Measurements from ENCODE around the gene NUMB.
"Not testable (repeated sequence)": the region's sequence is repeated elsewhere in the genome, so short reads cannot be mapped to it uniquely, and the experiment has no call there.

Gene NUMB

DNA sequence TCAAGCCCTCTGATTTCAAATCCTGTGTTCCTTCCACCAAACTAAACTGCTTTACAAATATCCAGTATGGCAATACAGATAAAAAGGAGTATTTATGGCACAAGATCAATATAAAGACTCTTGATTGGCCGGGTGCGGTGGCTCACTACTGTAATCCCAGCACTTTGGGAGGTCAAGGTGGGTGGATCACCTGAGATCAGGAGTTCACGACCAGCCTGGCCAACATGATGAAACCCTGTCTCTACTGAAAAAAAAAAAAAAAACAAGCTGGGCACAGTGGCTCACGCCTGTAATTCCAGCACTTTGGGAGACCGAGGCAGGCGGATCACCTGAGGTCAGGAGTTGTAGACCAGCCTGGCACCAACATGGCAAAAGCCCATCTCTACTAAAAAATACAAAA lies 35.3 kb downstream of the NUMB start:
- not testable (repeated sequence) for DNase-seq (ENCODE audit: low read depth, low spot score)

DNA sequence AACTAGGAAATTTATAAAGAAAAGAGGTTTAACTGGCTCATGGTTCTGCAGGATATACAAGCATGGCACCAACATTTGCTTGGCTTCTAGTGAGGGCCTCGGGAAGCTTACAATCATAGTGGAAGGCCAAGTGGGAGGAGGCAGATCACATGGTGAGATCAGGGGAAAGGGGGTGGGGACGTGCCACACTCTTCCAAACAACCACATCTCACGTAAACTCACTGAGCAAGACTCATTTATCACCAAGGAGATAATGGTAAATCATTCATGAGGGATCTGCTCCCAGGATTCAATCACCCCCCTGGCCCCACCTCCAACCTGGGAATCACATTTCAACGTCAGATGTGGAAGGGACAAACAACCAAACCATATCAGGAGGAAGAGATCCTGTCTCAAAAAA lies 35.8 kb downstream of the NUMB start:
- DNase-seq (ENCODE audit: low read depth, low spot score) = no peak

DNA sequence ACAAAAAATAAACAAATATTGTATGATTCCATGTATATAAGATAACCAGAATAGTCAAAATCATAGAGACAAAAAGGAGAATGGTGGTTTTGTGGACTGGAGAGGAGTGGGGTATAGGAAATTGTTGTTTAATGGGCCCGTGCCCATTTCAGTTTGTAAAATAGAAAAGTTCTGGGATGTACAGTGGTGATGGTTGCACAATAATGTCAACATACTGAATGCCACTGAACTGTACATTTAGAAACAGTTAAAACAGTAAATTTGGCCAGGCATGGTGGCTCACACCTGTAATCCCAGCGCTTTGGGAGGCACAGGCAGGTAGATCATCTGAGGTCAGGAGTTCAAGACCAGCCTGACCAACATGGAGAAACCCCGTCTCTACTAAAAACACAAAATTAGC lies 40.1 kb downstream of the NUMB start:
- DNase-seq (ENCODE audit: low read depth, low spot score) = no peak

DNA sequence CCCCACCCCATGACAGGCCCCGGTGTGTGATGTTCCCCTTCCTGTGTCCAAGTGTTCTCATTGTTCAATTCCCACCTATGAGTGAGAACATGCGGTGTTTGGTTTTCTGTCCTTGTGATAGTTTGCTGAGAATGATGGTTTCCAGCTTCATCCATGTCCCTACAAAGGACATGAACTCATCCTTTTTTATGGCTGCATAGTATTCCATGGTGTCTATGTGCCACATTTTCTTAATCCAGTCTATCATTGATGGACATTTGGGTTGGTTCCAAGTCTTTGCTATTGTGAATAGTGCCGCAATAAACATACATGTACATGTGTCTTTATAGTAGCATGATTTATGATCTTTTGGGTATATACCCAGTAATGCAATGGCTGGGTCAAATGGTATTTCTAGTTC lies 52.1 kb downstream of the NUMB start:
- not testable (repeated sequence) for DNase-seq (ENCODE audit: low read depth, low spot score)

DNA sequence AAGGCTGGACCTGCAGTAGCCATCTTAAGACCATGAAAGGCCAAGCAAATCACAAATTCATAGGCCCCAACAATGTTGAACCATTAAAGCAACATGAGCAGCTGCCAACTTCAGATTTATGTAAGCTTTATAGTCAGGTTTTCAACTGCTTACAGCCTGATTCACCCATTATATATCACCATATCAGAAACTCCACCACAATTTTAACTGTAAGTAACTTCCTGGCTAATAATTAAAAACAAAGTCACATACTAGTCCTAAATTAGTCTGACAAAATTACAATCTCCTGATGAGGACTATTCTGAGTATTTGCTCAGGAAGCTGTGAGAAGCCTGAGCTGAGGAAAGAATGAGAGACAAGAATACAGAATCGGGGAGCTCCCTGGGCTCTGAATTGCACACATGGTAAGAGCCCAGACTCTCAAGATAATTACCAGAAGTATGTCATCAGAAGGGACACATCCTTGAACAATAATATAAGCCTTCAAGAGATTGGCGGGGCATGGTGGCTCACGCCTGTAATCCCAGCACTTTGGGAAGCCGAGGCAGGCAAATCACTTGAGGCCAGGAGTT lies 55.1 kb downstream of the NUMB start:
- DNase-seq (ENCODE audit: low read depth, low spot score) = no peak

DNA sequence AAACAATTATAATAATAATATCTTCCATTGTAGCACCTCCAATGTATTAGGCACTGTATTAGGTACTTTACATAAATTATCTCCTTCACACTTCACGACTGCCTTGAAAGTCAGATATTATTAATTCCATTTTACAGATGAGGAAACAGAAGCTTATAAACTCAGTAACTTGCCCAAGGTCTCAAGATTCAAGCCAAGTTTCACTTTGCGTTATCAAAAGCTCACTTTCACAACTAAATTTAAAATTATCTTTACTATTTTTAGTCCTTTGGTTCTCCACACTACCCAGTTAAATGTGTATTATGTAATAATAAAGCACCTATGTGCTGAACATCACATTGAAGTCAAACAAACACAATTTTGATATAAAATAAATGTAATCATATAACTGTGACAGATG lies 55.8 kb downstream of the NUMB start:
- DNase-seq (ENCODE audit: low read depth, low spot score) = no peak

DNA sequence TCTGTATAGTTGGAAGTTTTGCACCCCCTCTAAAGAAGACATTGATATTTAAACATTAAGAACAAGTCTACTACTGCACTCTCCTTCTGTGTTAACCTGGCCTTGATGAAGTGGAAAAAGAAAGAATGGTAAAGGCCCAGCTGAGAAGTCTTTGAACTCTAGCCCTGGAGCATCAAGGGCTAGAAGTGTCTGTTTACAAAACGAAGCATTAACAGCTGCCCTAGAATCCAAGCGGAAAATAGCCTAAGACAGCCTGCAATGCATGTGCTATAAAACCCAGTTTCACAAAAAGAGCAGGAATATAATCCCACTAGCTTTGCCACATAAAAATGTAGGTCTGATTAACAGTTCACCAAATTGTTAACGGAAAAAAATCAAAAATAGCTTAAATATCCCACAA lies 60.5 kb downstream of the NUMB start:
- no peak for DNase-seq (ENCODE audit: low read depth, low spot score)

DNA sequence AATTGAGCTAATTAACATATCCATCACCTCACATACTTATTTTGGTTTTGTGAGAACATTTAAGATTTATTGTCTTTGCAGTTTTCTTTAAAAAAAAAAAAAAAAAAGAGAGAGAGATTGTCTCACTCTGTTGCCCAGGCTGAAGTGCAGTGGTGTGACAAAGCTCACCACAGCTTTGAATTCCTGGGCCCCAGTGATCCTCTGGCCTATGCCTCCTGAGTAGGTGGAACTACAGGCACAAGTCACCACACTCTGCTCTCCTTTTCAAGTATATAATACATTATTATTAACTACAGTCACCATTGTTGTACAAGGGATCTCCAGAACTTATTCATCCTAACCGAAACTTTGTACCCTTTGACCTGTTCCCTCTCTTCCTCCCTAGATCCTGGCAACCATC lies 64.0 kb downstream of the NUMB start:
- DNase-seq (ENCODE audit: low read depth, low spot score) = no peak

DNA sequence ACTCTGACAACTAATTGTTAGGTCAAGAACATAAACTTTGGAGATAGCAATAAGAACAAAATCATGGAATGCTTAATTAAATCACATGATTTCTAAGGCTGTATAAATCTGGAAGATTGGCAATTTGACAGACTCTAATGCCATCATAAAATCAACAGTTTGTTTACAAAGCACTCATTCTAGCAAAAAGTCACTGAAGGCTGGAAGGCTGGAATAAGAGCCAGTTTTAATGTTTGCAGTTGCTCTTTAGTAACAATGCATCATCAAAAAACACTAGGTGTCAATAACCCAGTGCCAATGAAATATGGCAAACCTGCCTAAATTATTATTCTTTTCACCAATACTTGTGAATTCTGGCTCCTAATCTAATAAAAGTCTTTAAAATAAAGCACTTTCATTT lies 65.0 kb downstream of the NUMB start:
- DNase-seq (ENCODE audit: low read depth, low spot score) = no peak

DNA sequence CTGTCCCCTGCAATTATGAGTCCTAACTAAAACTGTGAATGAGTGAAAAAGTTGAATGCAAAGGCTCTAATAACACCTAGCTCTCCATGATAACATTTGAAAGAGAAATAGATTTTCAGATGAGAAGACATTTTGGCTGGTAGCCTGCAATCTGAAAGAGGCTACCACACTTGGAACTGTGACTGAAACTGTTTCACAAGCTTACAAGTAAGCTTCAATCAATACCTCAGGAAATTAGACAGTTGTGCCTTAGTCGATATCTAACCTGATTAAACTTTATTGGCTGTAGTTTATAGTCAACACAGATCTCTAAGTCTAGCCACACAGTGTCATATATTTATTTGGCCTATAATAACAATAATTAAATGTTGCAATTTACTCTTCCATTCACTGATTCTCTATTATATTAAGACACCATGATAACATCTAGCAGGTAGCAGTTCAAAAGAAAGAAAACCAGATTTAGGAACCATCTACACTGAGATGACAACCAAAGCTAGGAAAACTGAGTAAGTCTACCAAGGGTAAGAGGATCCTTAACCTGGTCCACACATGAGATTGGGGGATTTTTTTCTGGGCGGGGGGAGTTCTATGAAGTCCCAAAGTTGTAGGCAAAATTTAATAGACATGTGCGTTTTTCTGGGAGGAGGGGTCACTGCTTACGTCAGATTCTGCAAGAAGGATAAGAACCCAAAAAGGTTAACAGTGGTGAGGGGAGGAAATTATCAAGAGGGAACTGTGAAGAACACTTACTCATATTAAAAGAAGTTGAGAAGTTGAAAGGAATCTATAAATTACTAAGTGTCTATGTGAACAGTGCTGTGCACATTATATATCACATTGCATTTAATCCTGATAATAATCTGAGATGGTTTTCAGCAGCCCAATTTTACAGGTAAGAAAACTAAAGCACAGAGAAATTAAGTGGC lies 65.8 kb downstream of the NUMB start:
- DNase-seq (ENCODE audit: low read depth, low spot score) = no peak

DNA sequence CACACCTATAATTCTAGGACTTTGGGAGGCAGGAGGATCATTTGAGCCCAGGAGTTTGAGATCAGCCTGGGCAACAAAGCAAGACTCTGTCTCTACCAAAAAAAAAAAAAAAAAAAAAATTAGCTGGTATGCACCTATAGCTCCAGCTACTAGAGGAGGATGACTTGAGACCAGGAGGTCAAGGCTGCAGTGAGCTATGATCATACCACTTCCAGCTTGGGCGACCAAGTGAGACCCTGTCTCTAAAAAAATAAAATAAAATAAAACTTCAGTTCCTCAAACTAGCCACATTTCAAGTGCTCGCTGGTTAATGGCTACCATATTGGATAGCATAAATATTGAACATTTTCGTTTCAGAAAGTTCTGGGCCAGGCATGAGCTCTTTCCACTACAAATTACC lies 70.5 kb downstream of the NUMB start:
- DNase-seq (ENCODE audit: low read depth, low spot score) = not testable (repeated sequence)

DNA sequence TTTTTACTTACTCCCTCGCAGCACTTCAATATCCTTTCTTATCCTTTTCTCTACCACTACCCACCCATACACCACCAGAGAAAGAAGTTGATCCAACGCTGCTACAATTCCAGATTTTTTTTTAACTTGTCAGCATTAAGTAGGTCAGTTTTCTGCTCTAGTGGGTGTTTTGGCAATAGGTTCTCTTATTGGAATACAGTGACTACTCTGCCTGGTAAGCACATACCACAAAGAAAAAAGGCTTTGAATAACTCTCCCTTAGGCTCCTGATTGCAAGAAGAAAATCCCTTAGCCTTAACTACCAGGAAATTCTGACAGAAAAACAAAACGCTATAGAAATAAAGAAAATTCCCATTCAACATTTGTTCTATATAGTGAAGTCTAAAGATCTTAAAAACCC lies 72.0 kb downstream of the NUMB start:
- no peak for DNase-seq (ENCODE audit: low read depth, low spot score)

DNA sequence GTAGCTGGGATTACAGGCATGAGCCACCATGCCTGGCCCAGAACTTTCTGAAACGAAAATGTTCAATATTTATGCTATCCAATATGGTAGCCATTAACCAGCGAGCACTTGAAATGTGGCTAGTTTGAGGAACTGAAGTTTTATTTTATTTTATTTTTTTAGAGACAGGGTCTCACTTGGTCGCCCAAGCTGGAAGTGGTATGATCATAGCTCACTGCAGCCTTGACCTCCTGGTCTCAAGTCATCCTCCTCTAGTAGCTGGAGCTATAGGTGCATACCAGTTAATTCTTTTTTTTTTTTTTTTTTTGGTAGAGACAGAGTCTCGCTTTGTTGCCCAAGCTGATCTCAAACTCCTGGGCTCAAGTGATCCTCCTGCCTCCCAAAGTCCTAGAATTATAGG lies 73.3 kb downstream of the NUMB start:
- DNase-seq (ENCODE audit: low read depth, low spot score) = not testable (repeated sequence)

DNA sequence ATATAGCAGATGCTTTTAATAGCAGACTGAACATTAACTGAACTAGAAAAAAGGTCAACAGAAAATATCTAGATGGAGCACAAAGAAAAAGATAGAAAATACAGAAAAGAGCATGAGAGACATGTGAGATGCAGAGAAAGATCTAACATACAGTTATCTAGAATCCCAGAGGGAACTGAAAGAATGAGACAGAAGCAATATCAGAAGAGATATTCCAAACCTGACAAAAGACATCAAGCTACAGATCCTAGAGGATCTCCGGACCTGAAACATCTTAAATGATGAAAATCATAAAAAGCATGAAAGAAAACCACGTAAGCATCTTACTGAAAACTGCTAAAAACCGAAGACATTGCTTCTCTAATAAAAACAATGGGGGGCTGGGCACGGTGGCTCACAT lies 75.0 kb downstream of the NUMB start:
- DNase-seq (ENCODE audit: low read depth, low spot score) = no peak

DNA sequence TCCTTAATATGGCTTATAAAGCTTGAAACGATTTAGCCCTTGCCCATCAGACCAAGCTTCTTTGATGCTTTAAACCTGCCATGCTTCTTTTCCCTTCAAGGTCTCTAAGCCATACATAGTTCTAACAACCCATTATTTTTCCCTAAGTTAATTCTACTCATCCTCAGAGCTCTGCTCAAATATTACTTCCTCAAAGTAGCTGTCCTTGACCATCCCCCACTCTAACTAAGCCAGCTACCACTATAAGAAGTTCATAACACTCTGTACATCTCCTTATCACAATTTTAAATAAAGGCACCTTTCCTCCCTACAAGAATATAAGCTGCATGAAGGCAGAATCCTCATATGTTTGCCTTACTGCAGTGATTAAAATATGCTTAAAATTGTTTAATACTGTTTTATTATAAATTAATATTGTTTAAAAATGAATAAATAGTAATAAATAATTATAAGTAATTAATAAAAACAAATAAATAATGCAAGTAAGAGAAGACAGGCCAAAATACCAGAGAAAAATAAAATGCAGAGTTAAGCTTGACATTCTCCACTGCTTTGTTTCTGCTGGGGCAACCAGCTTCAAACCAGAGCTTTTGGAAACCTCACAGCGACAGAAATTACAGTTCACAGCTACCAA lies 76.8 kb downstream of the NUMB start:
- DNase-seq (ENCODE audit: low read depth, low spot score) = no peak

DNA sequence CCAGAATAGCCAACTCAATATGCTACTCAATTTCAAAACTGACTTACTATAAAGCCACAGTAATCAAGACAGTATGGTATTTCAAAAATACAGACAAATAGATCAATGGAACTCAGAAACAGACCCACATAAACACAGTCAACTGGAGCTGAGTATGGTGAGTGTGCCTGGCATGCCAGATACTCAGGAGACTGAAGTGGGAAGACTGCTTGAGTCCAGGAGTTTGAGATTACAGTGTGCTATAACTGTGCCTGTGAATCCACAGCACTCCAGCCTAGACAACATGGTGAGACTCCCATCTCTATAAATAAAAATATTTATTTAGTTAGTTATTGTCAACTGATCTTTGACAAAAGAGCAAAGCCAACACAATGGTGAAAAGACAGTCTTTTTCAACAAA lies 81.8 kb downstream of the NUMB start:
- DNase-seq (ENCODE audit: low read depth, low spot score) = no peak

DNA sequence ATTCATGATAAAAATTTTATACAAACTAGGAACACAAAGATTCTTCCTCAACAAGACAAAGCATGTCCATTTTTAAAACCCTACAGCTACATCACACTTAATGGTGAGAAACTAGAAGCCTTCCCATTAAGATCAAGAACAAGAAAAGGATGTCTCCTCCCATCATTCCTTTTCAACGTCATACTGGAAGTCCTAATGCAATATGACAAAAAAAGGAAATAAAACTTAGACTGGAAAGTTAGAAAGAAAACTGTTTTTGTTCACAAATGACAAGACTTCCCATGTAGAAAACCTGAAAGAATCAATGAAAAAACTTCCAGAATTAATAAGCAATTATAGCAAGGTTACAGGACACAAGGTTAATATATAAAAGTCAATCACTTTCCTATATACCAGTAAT lies 82.5 kb downstream of the NUMB start:
- no peak for DNase-seq (ENCODE audit: low read depth, low spot score)

DNA sequence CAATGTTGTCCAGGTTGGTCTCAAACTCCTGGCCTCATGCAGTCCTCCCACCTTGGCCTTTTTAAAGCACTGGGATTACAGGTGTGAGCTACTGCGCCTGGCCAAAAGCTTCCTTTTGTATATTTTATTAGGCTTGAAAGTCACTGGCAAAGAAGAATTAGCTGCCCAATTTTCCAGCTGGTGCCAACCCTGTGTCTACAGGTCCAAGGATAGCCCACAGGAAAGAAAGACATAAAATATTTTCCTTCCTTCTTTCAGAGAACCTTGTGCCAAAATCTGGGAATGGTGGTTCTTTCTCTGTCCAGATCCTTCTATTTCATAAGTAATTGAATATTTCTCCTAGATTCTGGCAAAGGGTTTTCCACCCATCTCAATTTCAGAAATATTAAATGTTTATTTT lies 84.1 kb downstream of the NUMB start:
- no peak for DNase-seq (ENCODE audit: low read depth, low spot score)

DNA sequence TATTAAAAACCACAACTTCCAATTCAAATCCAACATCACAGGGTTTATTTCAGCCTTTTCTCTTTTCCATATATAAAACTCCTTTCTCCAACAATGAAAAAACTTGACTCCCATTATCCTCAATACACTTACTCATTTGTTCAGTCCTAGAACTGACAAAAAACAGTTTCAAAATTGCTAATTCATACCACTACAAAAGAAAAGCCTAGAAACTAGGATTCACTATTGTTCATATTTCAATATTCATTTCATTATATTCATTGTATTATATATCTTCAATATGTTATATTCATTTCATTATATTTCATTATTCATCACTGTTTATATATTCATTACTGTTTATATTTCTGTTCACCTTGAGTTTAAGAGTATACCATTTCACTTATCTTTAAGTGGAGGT lies 85.8 kb downstream of the NUMB start:
- no peak for DNase-seq (ENCODE audit: low read depth, low spot score)

DNA sequence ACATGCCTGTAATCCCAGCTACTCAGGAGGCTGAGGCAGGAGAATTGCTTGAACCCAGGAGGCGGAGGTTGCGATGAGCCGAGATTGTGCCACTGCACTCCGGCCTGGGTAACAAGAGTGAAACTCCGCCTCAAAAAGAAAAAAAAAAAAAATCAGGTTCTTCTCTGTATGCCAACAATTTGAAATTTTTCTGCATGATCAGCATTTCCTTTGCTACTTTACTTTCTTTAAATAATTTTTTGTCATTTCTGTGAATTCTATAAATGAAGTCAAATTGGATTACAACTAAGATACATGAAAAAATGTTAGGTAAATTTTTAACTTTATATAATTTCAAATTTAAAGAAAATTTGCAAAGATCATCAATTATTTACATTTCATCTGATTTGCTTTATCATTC lies 87.8 kb downstream of the NUMB start:
- DNase-seq (ENCODE audit: low read depth, low spot score) = no peak

DNA sequence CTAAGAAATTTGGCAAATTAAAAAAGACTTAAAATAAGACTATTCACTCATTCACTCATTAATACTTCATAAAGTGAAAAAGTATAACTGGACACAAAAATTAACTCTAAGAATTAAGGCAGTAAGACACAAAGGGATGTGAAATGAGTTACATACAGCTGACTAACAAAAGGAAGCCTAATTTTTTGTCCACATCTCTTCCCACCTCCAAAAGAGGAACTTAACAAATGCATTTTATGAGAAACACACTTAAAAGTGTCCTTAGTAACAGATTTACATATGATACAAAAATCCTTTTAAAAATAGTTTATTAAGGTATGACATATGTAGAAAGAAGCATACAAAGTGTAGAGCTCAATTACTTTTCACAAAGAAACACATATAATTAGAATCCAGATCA lies 88.9 kb downstream of the NUMB start:
- DNase-seq (ENCODE audit: low read depth, low spot score) = no peak

DNA sequence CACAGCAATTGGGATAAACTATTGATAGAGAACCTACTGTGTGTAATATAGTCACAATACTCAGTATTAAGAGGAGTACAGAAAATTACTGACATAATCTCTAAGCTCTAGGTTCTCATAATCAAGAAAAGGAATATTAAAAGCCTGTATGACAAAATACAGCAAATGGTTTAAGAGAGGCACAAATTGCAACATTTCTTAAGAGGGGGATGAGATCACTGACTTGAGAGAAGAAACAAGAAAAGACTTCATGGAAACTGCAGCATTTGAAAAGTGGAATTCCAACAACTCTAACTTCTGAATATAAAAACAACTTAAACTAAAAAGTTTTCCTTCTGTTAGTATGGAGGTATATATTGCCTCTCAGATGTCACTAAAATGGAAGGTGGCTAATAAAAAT lies 89.7 kb downstream of the NUMB start:
- DNase-seq (ENCODE audit: low read depth, low spot score) = no peak

DNA sequence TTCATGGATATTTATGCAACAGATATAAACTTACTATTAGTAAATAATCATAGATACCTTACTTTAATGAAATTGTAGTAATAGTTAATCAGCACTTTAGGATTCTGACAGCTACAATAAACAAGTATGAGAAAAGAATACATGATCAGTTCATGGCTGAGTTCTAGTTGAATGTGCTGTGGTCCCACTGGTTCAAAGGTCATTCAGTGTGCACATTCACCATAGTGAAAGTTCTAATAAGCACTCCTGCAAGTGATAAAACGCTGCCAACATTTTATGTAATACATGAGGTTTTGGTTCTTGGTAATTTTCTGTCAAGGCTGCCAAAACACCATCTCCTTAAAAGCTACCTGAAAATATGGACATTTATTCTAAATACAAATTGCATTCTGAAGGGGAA lies 92.6 kb downstream of the NUMB start:
- DNase-seq (ENCODE audit: low read depth, low spot score) = no peak

Data from brain pericyte (primary cell).